Activated CD4-positive, CD25-positive, alpha-beta regulatory T cell (primary cell): ENCODE data around the gene TBC1D7.

Source experiments
- DNase-seq, 4 experiments: peaks; one replicate each; lab custom pipeline; 2025; lab: John Stamatoyannopoulos, UW

Gene TBC1D7

DNA sequence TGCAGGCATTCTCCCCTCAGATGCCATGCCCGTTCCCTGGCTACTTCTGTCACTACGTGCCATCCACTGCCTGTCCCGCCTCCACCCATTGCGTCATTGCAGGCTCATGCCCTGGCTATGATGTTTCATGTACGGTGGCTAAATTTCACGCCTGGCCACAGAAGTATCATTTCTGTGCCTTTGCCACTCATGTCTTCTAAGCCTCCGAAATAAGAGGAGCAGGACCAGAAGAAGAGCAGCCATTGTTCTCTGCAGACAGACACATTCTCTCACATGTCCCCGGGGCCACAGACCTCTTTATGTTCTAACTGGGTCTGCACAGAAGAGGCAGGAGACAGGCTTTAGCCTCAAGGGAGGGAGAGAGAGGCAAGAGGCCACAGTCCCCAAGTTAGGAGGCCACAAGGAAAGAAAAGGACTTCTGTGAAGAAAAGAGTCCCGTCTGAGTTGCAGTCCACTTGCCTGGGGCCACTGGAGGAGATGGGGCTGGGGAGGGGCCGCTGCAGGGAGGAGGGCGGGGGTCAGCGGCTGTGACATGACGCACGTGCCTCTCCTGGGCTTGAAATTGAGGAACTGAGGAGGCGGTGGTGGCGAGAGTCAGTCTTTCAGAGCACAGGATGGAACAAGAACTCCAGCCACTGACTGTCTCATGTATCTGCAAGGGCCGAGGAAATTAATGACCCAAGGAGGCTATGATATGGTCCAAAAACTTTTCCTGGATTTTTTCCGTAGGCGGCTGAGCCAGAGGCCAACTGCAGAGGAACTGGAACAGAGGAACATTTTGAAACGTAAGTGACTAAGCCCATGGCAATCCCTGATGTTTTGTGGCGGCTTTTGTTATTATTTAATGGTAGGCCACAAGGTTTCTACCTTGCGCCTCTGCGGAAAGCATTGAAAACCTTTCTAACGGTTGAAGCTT is 55.9 kb downstream of the TBC1D7 start:
- DNase-seq: no peak

DNA sequence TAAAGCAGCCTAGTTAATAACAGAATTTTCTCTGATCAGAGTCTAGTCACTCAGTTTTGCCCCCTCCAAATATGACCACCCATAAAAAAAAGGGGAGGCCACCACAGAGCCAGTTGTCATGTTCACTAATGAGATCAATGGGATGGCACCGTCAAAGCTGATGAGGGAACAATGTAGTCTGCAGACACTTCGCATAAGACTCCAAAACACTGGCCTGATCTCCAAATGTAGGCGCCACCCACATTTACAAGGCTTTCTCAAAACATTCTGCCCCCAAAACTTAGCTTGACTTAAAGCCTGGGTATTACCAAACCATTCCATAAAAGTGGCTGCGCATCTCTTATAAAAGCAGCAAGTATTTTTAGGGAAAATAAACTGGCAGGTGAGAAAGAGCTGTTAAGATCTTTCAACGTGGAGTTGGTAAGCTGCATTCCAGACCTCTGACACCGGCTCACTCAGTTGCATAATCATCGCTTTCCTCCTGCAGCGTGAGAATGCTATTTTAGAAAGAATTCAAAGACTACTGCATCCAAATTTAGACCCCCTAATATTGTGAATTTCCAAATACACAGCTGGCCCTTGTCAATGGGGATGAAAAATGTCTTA is 59.3 kb downstream of the TBC1D7 start:
- DNase-seq: no peak

GRCh38 chr6:13267142-13267651 is 61.1 kb downstream of the TBC1D7 start:
- DNase-seq: no peak

DNA sequence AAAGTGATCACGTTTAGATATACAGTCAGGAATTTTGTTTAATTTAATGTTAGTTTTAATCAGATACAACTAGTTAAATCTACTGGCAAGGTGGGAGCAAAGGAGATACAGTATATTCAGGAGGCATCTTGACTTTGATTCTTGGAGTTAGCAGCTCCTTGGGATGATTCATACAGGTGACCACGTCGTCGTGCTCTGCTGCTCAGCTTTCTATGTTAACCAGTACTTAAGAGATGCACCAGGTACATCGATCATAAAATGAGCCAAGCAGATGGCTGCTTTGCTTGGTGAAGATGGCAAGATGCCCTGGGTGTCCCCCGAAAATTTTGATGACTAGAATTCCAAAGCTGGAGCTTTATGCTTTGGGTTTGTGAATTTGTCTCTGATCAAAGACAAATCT is 64.7 kb downstream of the TBC1D7 start:
- DNase-seq: no peak

GRCh38 chr6:13262302-13263230 is 65.8 kb downstream of the TBC1D7 start:
- DNase-seq: no peak

GRCh38 chr6:13261464-13261994 is 66.8 kb downstream of the TBC1D7 start:
- no peak for DNase-seq

DNA sequence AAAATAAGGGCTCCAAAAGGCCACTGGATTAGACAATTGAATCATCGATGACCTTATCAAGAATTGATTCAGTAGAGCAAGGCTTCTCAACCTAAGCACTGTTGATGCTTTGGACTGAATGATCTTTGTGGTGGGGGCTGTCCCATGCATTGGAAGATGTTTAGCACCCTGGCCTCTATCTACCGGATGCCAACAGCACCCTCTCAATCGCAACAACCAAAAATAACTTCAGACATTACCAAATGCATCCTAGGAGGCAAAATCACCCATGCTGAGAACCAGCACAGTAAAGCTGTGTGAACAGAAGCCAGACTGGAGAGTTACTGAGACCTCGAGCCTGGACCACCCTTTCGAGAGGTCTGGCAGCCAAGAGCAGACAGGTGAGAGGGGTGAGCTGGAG is 67.5 kb downstream of the TBC1D7 start:
- no peak for DNase-seq

DNA sequence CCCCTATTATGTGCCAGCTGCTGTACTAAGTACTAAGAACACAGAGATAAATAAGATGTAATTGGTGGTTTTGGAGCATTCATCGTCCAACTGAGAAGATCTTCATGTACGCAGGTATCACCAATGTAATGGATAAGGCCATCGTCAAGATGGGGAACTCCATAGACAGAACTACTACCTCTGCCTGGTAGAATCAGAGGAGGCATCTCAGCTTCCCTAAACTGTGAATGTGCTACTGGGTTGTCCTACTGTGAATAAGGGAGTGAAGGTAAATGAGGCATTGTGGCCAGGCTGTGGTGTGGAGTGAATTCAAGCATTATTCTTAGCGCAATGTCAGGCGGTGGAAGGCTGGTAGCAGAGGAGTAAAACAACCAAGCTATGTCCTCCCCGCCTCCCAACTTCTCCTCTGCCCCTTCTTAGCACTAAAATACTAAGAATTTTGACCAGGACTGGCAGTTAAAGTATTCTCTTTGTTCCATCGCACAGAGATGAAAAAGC is 68.2 kb downstream of the TBC1D7 start:
- no peak for DNase-seq

DNA sequence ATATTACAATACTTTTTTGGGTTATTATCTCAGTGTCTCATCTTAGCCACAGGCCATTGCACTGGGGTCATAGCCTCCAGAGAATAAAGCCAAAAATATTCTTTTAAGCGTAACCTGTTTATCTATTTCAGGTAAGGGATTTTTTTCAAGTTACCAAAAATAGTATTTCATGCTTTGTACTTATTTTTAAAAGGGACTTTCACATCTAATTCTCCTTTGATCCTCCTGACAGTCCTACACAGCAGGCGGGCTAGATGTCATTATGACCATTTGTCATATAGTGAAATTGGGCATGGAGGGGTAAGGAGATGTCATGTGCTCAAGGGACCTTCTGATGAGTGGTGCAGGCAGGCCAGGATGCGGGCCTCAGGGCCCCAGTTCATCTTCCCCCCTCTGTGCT is 68.9 kb downstream of the TBC1D7 start:
- DNase-seq: no peak

GRCh38 chr6:13256266-13257001 is 71.9 kb downstream of the TBC1D7 start:
- DNase-seq: no peak
